NCI-H2171 (cell line): ENCODE data around the gene SLC9A5.

ENCODE experiments used
- DNase-seq: peaks from one replicate; lab custom pipeline; 2025; lab: John Stamatoyannopoulos, UW

SLC9A5 gene

GRCh38 chr16:67317853-67318252, 69.1 kb downstream of the SLC9A5 start:
- DNase-seq = no peak
